Heart left ventricle (tissue), 13 donors: ENCODE measurements around the gene ABCC3.

Experiments
- CTCF ChIP-seq, 12 donors: fragments of 200-600 bp; sonication (generic) in 4 of 12; IDR thresholded peaks; one replicate each; pipeline versions ENCODE4 v1.5.0 to v1.8.0; 2018 to 2022; ENCODE audit warnings: antibody characterized with exemption in 12 of 12, mild to moderate bottlenecking in 5 of 12
- POLR2A ChIP-seq, 2 donors: fragments of 450-650 bp; IDR thresholded peaks; one replicate each; pipeline ENCODE4 v1.6.1; 2017; ENCODE audit warnings: antibody characterized with exemption in 2 of 2, mild to moderate bottlenecking in 2 of 2, moderate library complexity in 2 of 2
- donor health status: ischemic (EF 13 %, LVEDD 7.1; RV severe dilation, severe dysfunction).
- donor health status: DM: no; HTN: yes; CAD: no.
- donor health status: DM: no; HTN: no; CAD: no.
- donor health status: ischemic (EF 25% LVEDD 6.9; RV normal size, moderate dysfunction).
- donor health status: ischemic (EF 25% LVEDD 5.7; RV mildly dilated, moderate dysfunction).
- donor health status: ischemic (EF 35%, LVEDD 5.7; RV mildly dilated, moderate dysfunction).
- donor health status: nonischemic (EF 11% LVEDD 7.7; RV severe dilation, severe dysfunction).
- donor health status: DM: yes; HTN: yes; CAD: no.
- donor health status: PGD.
- donor health status: ischemic (EF 29% LVEDD 5.4; RV normal size, mild dysfunction).
- donor health status: nonischemic (EF 23%, LVEDD 6.1; RV moderate dilation, normal function).

- TF ChIP-seq CTCF (IDR thresholded peaks at IDR 0.05) = no peak
- no peak for TF ChIP-seq POLR2A (IDR thresholded peaks at IDR 0.05)
These were observed 40.5 kb downstream of the ABCC3 start for GRCh38 chr17:50675190-50675589.
